HG03139 (cell line): ENCODE results near the gene HSPA13.
A peak's percentile ranks its signal among the peaks of the same experiment; 100 is the strongest.
"Not testable (repeated sequence)": the region's sequence is repeated elsewhere in the genome, so short reads cannot be mapped to it uniquely, and the experiment has no call there.

Source experiments
- ATAC-seq: cut with Tn5 transposase; IDR thresholded peaks from one replicate; pipeline ENCODE4 v1.9.1; 2021; ENCODE audit not compliant: unreplicated experiment

HSPA13 gene

GRCh38 chr21:14382835-14383595, at the start of gene HSPA13:
Gene HSPA13, minus strand, starts transcription at chr21:14383146. Its CDS starts 27 bp downstream, at chr21:14383119.
- peak; percentile 99 for ATAC-seq

- ATAC-seq: no peak
Measured at GRCh38 chr21:14418920-14419319, 36.0 kb upstream of the HSPA13 start.

- no peak for ATAC-seq
Measured at GRCh38 chr21:14414932-14415508, 32.1 kb upstream of the HSPA13 start.

- ATAC-seq: no peak
Measured at GRCh38 chr21:14405962-14406361, 23.0 kb upstream of the HSPA13 start.

- no peak for ATAC-seq
Measured at GRCh38 chr21:14405225-14405624, 22.3 kb upstream of the HSPA13 start.

GRCh38 chr21:14403681-14404318, 20.9 kb upstream of the HSPA13 start:
- ATAC-seq: no peak

- no peak for ATAC-seq
Measured at GRCh38 chr21:14401217-14401616, 18.3 kb upstream of the HSPA13 start.

- no peak for ATAC-seq
Measured at GRCh38 chr21:14388282-14388681, 5.3 kb upstream of the HSPA13 start.

- ATAC-seq: no peak
Measured at GRCh38 chr21:14384453-14384852, 1.5 kb upstream of the HSPA13 start.

GRCh38 chr21:14383596-14384180, 742 bp upstream of the HSPA13 start:
- ATAC-seq: peak; percentile 13

GRCh38 chr21:14382486-14382834, 486 bp downstream of the HSPA13 start:
- ATAC-seq: no peak

GRCh38 chr21:14376854-14377253, 6.1 kb downstream of the HSPA13 start:
- no peak for ATAC-seq

GRCh38 chr21:14366998-14367397, 15.9 kb downstream of the HSPA13 start:
- no peak for ATAC-seq

GRCh38 chr21:14361958-14362357, 21.0 kb downstream of the HSPA13 start:
- ATAC-seq: no peak

- ATAC-seq: no peak
Measured at GRCh38 chr21:14358775-14359174, 24.2 kb downstream of the HSPA13 start.

GRCh38 chr21:14356746-14357145, 26.2 kb downstream of the HSPA13 start:
- no peak for ATAC-seq

- no peak for ATAC-seq
Measured at GRCh38 chr21:14354515-14354914, 28.4 kb downstream of the HSPA13 start.

GRCh38 chr21:14353726-14354125, 29.2 kb downstream of the HSPA13 start:
- ATAC-seq: no peak

- no peak for ATAC-seq
Measured at GRCh38 chr21:14353231-14353630, 29.7 kb downstream of the HSPA13 start.

- not testable (repeated sequence) for ATAC-seq
Measured at GRCh38 chr21:14327346-14327745, 55.6 kb downstream of the HSPA13 start.

GRCh38 chr21:14325595-14325994, 57.4 kb downstream of the HSPA13 start:
- no peak for ATAC-seq
